NCI-H2196 treated with DMSO at 0.1 percent for 48 hours (cell line): ENCODE data around the gene PALMD.
A peak's percentile ranks its signal among the peaks of the same experiment; 100 is the strongest.

ENCODE experiments used
- DNase-seq: peaks from one replicate; lab custom pipeline; 2025; ENCODE audit not compliant: unreplicated experiment; lab: John Stamatoyannopoulos, UW

The PALMD gene

DNA sequence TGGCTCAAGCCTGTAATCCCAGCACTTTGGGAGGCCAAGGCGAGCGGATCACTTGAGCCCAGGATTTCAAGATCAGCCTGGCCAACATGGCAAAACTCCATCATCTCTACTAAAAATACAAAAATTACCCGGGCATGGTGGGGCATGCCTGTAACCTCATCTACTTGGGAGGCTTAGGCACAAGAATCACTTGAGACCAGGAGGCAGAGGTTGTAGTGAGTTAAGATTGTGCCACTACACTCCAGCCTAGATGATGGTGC is 12.0 kb downstream of the PALMD start:
- DNase-seq = no peak

DNA sequence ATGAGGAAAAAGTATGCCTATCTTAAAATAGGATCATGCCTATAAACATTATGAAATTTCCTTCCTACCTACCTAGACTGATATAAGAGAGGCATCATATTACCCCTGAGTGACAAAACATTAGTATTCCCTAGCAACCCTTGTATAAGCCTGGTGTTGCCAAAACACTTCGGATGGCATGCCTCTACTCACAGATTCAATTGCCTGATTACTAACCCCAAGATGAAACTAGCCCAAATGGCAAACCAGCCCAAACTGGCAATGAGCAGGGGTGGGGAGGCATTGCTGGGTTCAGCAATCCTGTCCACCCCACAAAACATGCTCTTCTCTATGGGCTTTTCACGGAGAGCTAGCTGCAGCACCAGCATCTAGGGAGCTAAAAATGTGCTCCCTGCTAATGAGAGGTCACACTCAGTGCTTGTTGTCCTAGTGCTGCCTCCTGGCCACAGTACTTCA is 13.9 kb downstream of the PALMD start:
- no peak for DNase-seq

GRCh38 chr1:99660496-99660895 is 14.6 kb downstream of the PALMD start:
- no peak for DNase-seq

- DNase-seq = no peak
These were observed 15.9 kb downstream of the PALMD start for GRCh38 chr1:99661780-99662179.

DNA sequence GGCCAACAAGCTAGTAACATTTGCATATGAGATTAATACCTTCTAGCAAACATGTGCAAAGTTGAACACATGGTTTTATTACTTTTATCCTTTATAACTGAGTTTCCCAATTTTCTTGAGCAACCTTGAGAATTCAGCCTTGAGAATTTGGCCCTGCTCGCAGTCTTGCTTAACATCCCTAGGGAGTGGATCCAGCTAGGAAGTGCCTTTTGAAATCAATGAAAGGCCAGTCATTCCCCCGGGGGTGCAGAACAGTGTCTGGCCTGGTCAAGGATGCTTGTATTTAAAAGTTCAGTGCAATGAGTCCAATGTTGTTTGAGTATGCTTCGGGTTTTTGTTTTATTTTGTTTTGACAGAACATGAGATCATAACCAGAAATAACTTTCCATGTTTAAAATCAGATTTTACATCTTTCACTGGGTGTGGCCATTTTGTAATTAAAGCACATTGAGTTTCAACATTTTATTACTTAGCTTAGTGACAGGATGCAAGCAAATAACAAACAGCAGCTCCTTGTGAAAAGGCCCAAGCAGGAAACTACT is 16.7 kb downstream of the PALMD start:
- no peak for DNase-seq

DNA sequence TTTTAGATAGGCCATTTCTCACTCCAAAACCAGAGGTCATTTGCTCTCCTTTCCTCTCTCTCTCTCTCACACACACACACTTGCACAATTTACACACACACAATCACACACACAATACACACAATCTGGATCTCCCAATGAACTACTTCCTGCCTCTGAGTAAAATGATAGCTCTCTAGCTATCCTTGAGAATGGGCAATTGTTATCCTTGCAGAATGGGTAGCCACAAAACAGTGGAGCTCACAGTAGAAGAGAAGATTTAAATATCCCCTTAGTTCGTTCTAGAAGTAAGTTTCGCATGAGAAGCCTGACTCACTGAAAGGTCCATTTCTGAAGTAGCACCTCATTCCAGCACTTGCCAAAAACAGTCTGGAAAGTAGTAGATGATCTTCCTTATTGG is 17.6 kb downstream of the PALMD start:
- DNase-seq = no peak

DNA sequence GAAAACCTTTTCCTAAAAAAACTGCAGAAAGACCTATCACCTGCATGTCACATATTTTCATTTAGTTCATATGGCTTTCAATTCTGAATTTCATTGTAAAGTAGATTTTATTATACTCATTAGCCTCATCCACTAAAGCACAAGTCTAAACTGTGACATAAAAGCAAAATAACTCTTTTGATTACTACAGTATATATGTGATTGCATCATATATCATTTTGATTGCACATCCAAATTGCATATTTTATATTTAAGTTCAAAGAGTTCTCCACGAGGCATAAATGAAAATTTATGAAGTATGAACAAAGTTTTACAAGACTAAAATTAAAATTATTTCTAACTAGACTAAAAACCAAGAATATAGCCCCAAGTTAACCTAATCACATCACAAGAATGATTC is 19.3 kb downstream of the PALMD start:
- no peak for DNase-seq

GRCh38 chr1:99669376-99669775 is 23.5 kb downstream of the PALMD start:
- DNase-seq = no peak

DNA sequence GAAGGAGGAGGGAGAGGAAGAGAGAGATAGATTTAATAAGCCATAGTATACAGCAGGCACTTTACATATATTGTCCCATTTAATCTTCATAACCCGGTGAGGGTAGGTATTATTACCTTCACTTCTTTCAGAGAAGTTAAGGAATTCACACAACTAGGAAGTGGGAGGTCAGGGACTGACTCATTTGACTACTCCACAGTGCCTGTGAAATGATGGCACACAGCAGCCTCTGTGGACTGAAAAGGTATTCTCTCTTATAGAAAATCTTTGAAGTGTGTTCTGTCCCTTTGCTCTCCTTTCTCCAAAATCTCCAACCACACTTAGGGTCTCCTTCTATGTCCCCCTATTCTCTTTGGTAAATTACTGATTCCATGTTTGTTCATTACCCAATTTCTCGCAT is 23.9 kb downstream of the PALMD start:
- DNase-seq = no peak

DNA sequence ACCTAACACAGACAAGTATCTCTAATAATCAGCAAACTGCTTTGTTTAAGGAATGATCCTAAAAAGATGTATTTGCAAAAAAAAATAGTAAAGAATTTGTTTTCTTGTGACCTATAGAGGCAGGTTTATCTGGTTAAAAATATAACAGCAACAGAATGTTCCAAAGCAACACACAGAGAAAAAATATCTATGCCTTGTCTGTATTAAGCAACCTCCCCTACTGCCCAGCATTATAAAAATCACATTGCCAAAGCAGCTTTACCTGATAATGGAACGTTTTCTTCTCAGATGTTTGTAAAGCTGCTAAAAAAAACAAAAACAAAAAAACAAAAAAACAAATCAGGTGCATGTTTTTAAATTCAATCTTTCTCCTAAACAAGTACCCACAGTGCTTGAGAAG is 24.7 kb downstream of the PALMD start:
- no peak for DNase-seq

DNA sequence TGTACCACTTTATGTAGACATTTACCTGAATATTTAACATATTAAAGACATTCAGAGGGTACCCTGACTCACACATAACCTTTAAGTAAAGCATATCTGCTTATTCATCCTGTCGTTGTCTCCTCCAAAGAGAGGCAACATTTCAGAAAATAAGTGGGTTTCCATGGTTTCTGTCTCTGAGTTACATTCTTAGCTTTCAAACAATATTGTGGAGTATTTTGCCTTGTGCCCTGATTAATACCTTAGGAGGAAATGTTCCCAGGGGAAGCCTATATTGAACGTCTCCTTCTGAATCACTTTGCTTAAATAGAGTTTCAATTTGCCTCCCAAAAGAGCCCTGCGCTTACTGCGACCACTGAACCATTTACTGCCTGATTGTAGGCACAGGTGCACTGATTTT is 26.1 kb downstream of the PALMD start:
- DNase-seq = no peak

DNA sequence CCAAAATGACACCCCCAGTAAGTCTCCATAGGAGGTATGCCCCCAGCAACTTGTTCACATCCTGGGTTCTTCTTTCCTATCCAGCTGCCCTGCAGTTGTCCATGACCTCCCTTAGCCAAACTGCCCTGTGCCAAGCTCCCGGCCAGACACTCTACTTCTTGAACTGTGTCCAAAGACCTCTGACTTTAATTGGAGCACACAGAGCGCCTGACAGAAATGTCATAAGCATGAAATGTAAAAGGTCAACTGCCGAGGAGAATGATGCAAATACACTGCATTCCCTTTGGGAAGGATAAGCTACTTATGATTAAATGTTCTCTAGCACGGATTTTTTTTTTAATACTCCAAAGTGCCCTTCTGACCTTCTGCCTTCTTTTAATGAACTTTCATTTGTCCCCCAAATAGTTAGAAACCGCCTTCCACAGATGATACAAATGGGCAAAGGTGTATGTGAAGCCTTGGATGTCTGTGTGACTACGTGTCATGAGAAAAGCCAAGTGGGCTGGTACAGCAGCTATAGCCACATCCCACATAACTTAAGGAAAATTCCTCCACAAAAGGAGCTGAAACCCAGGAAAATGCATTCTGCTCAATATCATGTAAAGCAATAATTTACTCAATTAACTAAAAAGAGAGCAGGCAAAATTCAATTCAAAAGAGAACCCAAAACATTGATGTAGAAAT is 26.8 kb downstream of the PALMD start:
- no peak for DNase-seq

GRCh38 chr1:99673315-99673714 is 27.4 kb downstream of the PALMD start:
- no peak for DNase-seq

- no peak for DNase-seq
These were observed 28.5 kb downstream of the PALMD start for GRCh38 chr1:99674115-99675064.

- no peak for DNase-seq
These were observed 29.4 kb downstream of the PALMD start for GRCh38 chr1:99675292-99675691.

GRCh38 chr1:99675994-99676393 is 30.1 kb downstream of the PALMD start:
- no peak for DNase-seq

GRCh38 chr1:99676876-99677275 is 31.0 kb downstream of the PALMD start:
- no peak for DNase-seq

- DNase-seq = no peak
These were observed 31.5 kb downstream of the PALMD start for GRCh38 chr1:99677416-99677815.

- no peak for DNase-seq
These were observed 34.4 kb downstream of the PALMD start for GRCh38 chr1:99680270-99680669.

DNA sequence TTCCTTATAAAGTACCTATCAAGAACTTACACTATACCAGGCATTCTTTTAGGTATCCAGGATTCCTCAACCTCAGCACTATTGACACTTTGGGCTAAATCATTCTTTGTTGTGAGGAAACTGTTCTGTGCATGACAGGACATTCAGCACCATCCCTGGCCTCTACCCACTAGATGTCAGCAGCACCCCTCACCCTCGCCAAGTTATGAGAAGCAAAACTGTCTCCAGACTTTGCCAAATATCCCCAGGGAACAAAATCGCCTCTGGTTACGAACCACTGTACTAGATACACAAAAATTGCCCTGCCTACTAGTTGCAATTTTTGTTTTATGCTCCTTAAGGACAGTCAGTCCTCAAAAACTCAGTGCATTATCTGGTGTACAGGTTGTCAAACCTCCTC is 35.7 kb downstream of the PALMD start:
- no peak for DNase-seq

GRCh38 chr1:99682291-99682751 is 36.4 kb downstream of the PALMD start:
- DNase-seq = no peak

GRCh38 chr1:99685516-99686180 is 39.7 kb downstream of the PALMD start:
- peak; percentile 8 for DNase-seq
